DOHH2 (cell line): ENCODE results near the gene RAI1.

Experiments used
- H3F3A ChIP-seq: fragments of 200-600 bp; sonication (generic), shearing (Covaris generic); 2 replicates; pipeline ENCODE4 v1.6.0; 2016; ENCODE audit warnings: antibody characterized with exemption, mild to moderate bottlenecking; ENCODE audit not compliant: control insufficient read depth, insufficient read depth
- H3K27ac ChIP-seq: fragments of 200-600 bp; sonication (generic); 2 replicates; pipeline ENCODE4 v1.5.1; 2014; ENCODE audit warnings: low read depth, mild to moderate bottlenecking, low read length, moderate library complexity
- H3K27me3 ChIP-seq: fragments of 200-600 bp; sonication (generic); 2 replicates; pipeline ENCODE4 v1.6.1; 2014; ENCODE audit warnings: mild to moderate bottlenecking, low read length, mixed read lengths; ENCODE audit not compliant: control insufficient read depth
- H3K36me3 ChIP-seq: fragments of 200-600 bp; sonication (generic); 2 replicates; pipeline ENCODE4 v1.6.1; 2014; ENCODE audit warnings: mild to moderate bottlenecking, low read length, moderate library complexity, mixed read lengths; ENCODE audit not compliant: control insufficient read depth
- H3K4me1 ChIP-seq: fragments of 200-600 bp; sonication (generic); 2 replicates; pipeline ENCODE4 v1.6.1; 2014; ENCODE audit warnings: mild to moderate bottlenecking, low read length, mixed read lengths; ENCODE audit not compliant: control insufficient read depth
- H3K4me2 ChIP-seq: fragments of 200-600 bp; sonication (generic); 2 replicates; pipeline ENCODE4 v1.6.0; 2014; ENCODE audit warnings: mild to moderate bottlenecking, low read length, moderate library complexity
- H3K4me3 ChIP-seq: fragments of 200-600 bp; sonication (generic); 2 replicates; pipeline ENCODE4 v1.5.1; 2014; ENCODE audit warnings: mild to moderate bottlenecking, low read length, mixed read lengths
- H3K79me2 ChIP-seq: fragments of 200-600 bp; sonication (generic); 2 replicates; pipeline ENCODE4 v1.6.1; 2014; ENCODE audit warnings: mild to moderate bottlenecking, low read length, mixed read lengths; ENCODE audit not compliant: control insufficient read depth
- H3K9me2 ChIP-seq: fragments of 200-600 bp; sonication (generic); replicated peaks from 2 replicates; pipeline ENCODE4 v1.6.1; 2014; ENCODE audit warnings: mild to moderate bottlenecking, low read length, mixed read lengths; ENCODE audit not compliant: control insufficient read depth
- H3K9me3 ChIP-seq: fragments of 200-600 bp; sonication (generic); 2 replicates; pipeline ENCODE4 v1.6.1; 2014; ENCODE audit warnings: antibody characterized with exemption, low read length, mixed read lengths; ENCODE audit not compliant: control insufficient read depth, insufficient read depth
- H4K20me1 ChIP-seq: fragments of 200-600 bp; sonication (generic); 2 replicates; pipeline ENCODE4 v1.6.0; 2014; ENCODE audit warnings: low read depth, mild to moderate bottlenecking, antibody characterized with exemption, low read length, moderate library complexity; ENCODE audit not compliant: control insufficient read depth, insufficient read depth
- EZH2phosphoT487 ChIP-seq: fragments of 200-600 bp; sonication (generic); IDR thresholded peaks from 2 replicates; pipeline ENCODE4 v1.6.1; 2017; ENCODE audit warnings: borderline replicate concordance, mild to moderate bottlenecking, antibody characterized with exemption, low read length, moderate library complexity, mixed read lengths
- TF ChIP-seq, protein P1 (sequence below): fragments of 200-600 bp; sonication (generic); IDR thresholded peaks from one replicate; pipeline ENCODE4 v1.5.1; 2014; ENCODE audit warnings: antibody characterized with exemption, mild to moderate bottlenecking, low read depth, low read length; ENCODE audit not compliant: poor library complexity, severe bottlenecking

Gene RAI1

DNA sequence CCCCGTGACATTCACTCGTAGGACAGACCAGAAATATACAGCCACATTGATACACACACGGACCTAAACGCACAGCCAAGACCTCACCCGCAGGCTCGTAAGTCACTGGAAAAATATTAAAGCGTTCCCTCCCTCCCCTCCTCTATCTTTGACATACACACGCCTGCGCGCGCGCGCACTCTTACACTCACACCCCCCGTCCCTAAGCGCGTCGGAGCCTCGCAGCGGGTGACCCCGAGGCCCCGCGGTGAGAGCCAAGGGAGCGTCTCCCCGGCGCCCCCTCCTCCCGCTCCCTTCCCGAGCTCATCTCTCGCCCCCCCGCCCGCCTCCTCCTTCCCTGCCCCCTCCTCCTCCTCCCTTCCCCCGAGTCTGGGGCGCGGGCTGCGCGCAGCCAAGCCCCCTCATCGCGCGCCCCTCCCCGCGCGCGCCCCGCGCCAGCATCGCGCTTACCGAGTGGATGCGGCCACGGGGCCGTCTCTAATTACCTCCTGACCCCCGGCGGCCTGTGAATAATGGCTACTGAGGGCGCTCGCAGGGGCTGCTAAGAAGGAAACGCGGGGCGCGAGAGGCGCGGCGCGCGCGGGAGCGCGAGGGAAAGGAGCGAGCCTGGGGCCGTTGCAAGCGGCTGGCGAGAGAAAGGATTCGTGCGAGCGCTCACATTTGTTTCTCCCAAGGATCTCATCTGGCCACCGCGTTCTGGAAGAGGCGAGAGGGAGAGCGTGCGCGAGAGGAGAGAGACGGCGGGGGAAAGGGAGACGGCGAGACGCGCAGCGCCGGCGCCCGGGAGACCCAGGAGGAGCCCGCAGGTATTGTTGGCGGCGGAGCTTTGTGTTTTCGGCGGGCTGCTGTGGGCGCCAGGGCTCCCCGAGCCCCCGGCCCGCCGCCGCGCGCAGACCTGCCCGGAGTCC lies 42.4 kb downstream of the RAI1 start:
- Histone ChIP-seq H3K4me2 (peak overlapping the region; percentile 67), H3F3A (no peaks in the 10 kb centered on the region), H3K4me1 (peaks cover 31% of the 10 kb centered on the region), H3K27ac (no peak overlapping the region), H3K79me2 (peaks cover 38% of the 10 kb centered on the region), H3K36me3 (no peaks in the 10 kb centered on the region; the same call in 1 of the 2 replicates), H3K9me3 (no peaks in the 10 kb centered on the region), H3K4me3 (peak overlapping the region; percentile 60), H4K20me1 (peaks cover 17% of the 10 kb centered on the region), H3K9me2 (no peaks in the 10 kb centered on the region), H3K27me3 (peaks cover 8% of the 10 kb centered on the region; the same call in 1 of the 2 replicates)
- TF ChIP-seq, protein P1, sequence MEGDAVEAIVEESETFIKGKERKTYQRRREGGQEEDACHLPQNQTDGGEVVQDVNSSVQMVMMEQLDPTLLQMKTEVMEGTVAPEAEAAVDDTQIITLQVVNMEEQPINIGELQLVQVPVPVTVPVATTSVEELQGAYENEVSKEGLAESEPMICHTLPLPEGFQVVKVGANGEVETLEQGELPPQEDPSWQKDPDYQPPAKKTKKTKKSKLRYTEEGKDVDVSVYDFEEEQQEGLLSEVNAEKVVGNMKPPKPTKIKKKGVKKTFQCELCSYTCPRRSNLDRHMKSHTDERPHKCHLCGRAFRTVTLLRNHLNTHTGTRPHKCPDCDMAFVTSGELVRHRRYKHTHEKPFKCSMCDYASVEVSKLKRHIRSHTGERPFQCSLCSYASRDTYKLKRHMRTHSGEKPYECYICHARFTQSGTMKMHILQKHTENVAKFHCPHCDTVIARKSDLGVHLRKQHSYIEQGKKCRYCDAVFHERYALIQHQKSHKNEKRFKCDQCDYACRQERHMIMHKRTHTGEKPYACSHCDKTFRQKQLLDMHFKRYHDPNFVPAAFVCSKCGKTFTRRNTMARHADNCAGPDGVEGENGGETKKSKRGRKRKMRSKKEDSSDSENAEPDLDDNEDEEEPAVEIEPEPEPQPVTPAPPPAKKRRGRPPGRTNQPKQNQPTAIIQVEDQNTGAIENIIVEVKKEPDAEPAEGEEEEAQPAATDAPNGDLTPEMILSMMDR, result no peak

GRCh38 chr17:17724307-17725010 lies 43.2 kb downstream of the RAI1 start:
- Histone ChIP-seq H4K20me1 (peaks cover 11% of the 10 kb centered on the region), H3K4me3 (peak overlapping the region; percentile 60), H3K79me2 (peaks cover 40% of the 10 kb centered on the region), H3K9me2 (no peaks in the 10 kb centered on the region), H3K4me2 (peak overlapping the region; percentile 67), H3K27me3 (peaks cover 8% of the 10 kb centered on the region; the same call in 1 of the 2 replicates), H3F3A (no peaks in the 10 kb centered on the region), H3K9me3 (no peaks in the 10 kb centered on the region), H3K4me1 (peaks cover 31% of the 10 kb centered on the region), H3K27ac (no peak overlapping the region), H3K36me3 (no peaks in the 10 kb centered on the region; the same call in 1 of the 2 replicates)
- TF ChIP-seq, protein P1, result no peak
- TF ChIP-seq EZH2phosphoT487, result no peak

- peaks cover 8% of the 10 kb centered on the region; the same call in 1 of the 2 replicates for H3K27me3 ChIP-seq
- H3K4me1 ChIP-seq, result peaks cover 31% of the 10 kb centered on the region
- H3K79me2 ChIP-seq, result peaks cover 40% of the 10 kb centered on the region
- no peaks in the 10 kb centered on the region for H3K9me2 ChIP-seq
- H3K36me3 ChIP-seq, result peaks cover 1% of the 10 kb centered on the region; the same call in 1 of the 2 replicates
- no peaks in the 10 kb centered on the region for H3F3A ChIP-seq
- TF ChIP-seq EZH2phosphoT487, result no peak
- TF ChIP-seq, protein P1, result no peak
- H3K4me2 ChIP-seq, result peak overlapping the region; percentile 67
- no peak overlapping the region for H3K27ac ChIP-seq
- H3K9me3 ChIP-seq, result no peaks in the 10 kb centered on the region
- H4K20me1 ChIP-seq, result peaks cover 10% of the 10 kb centered on the region
- H3K4me3 ChIP-seq, result peak overlapping the region; percentile 60; the same call in 1 of the 2 replicates
Observed at GRCh38 chr17:17725011-17725751, 43.9 kb downstream of the RAI1 start.
